Right lobe of liver (tissue), 6 donors: ENCODE measurements around the gene ITPR2. TPM values are rescaled to one million over a fixed set of nuclear protein-coding genes. Genes with fewer than 3 reads are reported as not detected.

ENCODE experiments used
- ATAC-seq, 4 donors: fragments of 200-7000 bp; cut with Tn5 transposase; one replicate each; pipeline ENCODE4 v1.9.1; 2020; ENCODE audit warnings: mild to moderate bottlenecking in 4 of 4, moderate library complexity in 4 of 4
- DNase-seq, 3 donors: peaks; one replicate each; pipeline ENCODE4 v3.0.0-alpha.2; 2020
- H3K27ac ChIP-seq, 3 donors: fragments of 200-600 bp; one replicate each; pipeline ENCODE4 v1.8.0; 2022
- H3K27me3 ChIP-seq, 2 donors: fragments of 200-600 bp; one replicate each; pipeline ENCODE4 v1.8.0; 2022
- H3K36me3 ChIP-seq, 4 donors: fragments of 200-600 bp; sonication (generic) in 1 of 4; one replicate each; pipeline versions ENCODE4 v1.5.1 to v1.8.0; 2017 to 2022; ENCODE audit warnings: control low read depth in 1 of 4
- H3K4me1 ChIP-seq, 4 donors: fragments of 200-600 bp; sonication (generic) in 1 of 4; one replicate each; pipeline versions ENCODE4 v1.5.1 to v1.8.0; 2017 to 2022; ENCODE audit warnings: control low read depth in 1 of 4
- H3K4me3 ChIP-seq, 3 donors: fragments of 200-600 bp; one replicate each; pipeline ENCODE4 v1.8.0; 2022
- H3K9me3 ChIP-seq, 4 donors: fragments of 200-600 bp; sonication (generic) in 1 of 4; one replicate each; pipeline versions ENCODE4 v1.5.1 to v1.8.0; 2017 to 2022; ENCODE audit warnings: control low read depth in 1 of 4
- POLR2A ChIP-seq: fragments of 450-650 bp; IDR thresholded peaks from one replicate; pipeline ENCODE4 v1.6.1; 2017; ENCODE audit warnings: antibody characterized with exemption, mild to moderate bottlenecking
- WGBS: methylation state at CpG from one replicate; pipeline ENCODE4 v1.1.6; 2018; ENCODE audit warnings: low coverage, low lambda C conversion rate; ENCODE audit not compliant: insufficient coverage; ENCODE audit errors: missing lambda C conversion rate; 5-methylcytosine and 5-hydroxymethylcytosine counted together
- intact Hi-C, 2 donors: fragments of 100-400 bp; cut with DNase I; formaldehyde crosslinking; loops; one replicate each; pipeline versions ENCODE4 v1.11.2 to v1.14.1; 2022
- total RNA-seq, 6 experiments: library from RNA; depleted of rRNA in 2 of 6; stranded (reverse); fragments of >200 nt in 2 of 6; fragmentation: NEBNext Ultra II Directional in 3 of 6; extraction: Animal tissue kit (Norgen Biotek cat#: 25700) in 3 of 6; gene quantifications; one replicate each; pipeline versions ENCODE4 v1.1.0 to v1.2.4, GENCODE V29; 2016 to 2023
- TF ChIP-seq, protein P1 (sequence below), 4 donors: fragments of 200-600 bp in 3 of 4; fragments of 450-650 bp in 1 of 4; IDR thresholded peaks; one replicate each; pipeline versions ENCODE4 v1.5.1 to v1.8.0; 2016 to 2022; ENCODE audit warnings: antibody characterized with exemption in 4 of 4, mild to moderate bottlenecking in 2 of 4
- donor health status: DM: no; HTN: yes; CAD: no.
- donor health status: DM: no; HTN: no; CAD: no.
- donor health status: DM: no; HTN: no; CAD: no.
- donor health status: DM: no; HTN: yes; CAD: no.
- donor health status: DM: no; HTN: yes; CAD: no.

The ITPR2 gene
- total RNA-seq, 6 experiments from 2014 or later = 39.3 to 114 (median 57.2) TPM

- DNase-seq = no peak
- no peaks in the 10 kb centered on the region for H3K27me3 ChIP-seq
- WGBS = 41% methylated on average over 3 of the region's 3 CpGs
- TF ChIP-seq, protein P1, sequence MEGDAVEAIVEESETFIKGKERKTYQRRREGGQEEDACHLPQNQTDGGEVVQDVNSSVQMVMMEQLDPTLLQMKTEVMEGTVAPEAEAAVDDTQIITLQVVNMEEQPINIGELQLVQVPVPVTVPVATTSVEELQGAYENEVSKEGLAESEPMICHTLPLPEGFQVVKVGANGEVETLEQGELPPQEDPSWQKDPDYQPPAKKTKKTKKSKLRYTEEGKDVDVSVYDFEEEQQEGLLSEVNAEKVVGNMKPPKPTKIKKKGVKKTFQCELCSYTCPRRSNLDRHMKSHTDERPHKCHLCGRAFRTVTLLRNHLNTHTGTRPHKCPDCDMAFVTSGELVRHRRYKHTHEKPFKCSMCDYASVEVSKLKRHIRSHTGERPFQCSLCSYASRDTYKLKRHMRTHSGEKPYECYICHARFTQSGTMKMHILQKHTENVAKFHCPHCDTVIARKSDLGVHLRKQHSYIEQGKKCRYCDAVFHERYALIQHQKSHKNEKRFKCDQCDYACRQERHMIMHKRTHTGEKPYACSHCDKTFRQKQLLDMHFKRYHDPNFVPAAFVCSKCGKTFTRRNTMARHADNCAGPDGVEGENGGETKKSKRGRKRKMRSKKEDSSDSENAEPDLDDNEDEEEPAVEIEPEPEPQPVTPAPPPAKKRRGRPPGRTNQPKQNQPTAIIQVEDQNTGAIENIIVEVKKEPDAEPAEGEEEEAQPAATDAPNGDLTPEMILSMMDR (IDR thresholded peaks at IDR 0.05) = no peak
- TF ChIP-seq POLR2A = no peak
- no peak overlapping the region for H3K27ac ChIP-seq
- no peaks in the 10 kb centered on the region for H3K36me3 ChIP-seq
- peak; percentile 67 to 76 (median 71) for ATAC-seq
- H3K4me1 ChIP-seq = no peaks in the 10 kb centered on the region
- H3K4me3 ChIP-seq = no peak overlapping the region
- intact Hi-C loops = no loop called here
- no peaks in the 10 kb centered on the region for H3K9me3 ChIP-seq
These were observed 486.3 kb downstream of the ITPR2 start for GRCh38 chr12:26346736-26347135.

DNA sequence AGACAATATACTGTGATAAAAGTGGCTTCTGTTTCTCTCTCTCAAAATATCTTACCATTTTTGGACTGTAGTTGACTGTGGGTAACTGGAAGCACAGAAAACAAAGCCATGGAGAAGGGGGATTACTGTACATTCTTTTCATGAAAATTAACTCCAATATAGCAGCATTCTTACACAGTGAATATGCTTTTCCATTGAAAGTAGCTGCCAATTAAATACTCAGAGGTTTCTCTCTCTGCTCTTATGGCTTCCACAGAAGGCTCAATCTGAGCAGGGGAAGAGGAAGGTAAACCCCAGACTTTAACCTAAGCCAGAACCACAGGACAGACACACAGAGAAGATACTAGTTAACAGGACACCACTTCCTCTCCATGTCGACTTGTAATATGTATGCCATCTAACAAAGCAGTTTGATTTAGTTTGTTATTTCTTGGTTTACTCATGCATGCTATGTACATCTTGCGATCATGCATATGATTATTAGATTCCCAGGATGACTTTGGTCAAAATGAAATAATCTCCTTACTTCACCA is 487.5 kb downstream of the ITPR2 start:
- TF ChIP-seq, protein P1 (IDR thresholded peaks at IDR 0.05) = no peak
- no peak for TF ChIP-seq POLR2A
- H3K9me3 ChIP-seq = no peaks in the 10 kb centered on the region
- DNase-seq (no peak), ATAC-seq (no peak)
- intact Hi-C loops = no loop called here
- H3K36me3 ChIP-seq = peaks cover 0 to 3% (median under 1%) of the 10 kb centered on the region in 4 donors
- WGBS = 79% methylated on average over 2 of the region's 2 CpGs
- no peak overlapping the region for H3K4me3 ChIP-seq
- H3K27me3 ChIP-seq = no peaks in the 10 kb centered on the region
- H3K27ac ChIP-seq = no peak overlapping the region
- H3K4me1 ChIP-seq = no peaks in the 10 kb centered on the region

- DNase-seq (no peak), ATAC-seq (no peak)
- peaks cover 0 to 25% (median 7%) of the 10 kb centered on the region in 4 donors for H3K36me3 ChIP-seq
- TF ChIP-seq, protein P1 (IDR thresholded peaks at IDR 0.05) = no peak
- TF ChIP-seq POLR2A = no peak
- no peaks in the 10 kb centered on the region for H3K27me3 ChIP-seq
- no peak overlapping the region for H3K27ac ChIP-seq
- intact Hi-C loops = no loop called here
- no peak overlapping the region for H3K4me3 ChIP-seq
- H3K9me3 ChIP-seq = no peaks in the 10 kb centered on the region
- H3K4me1 ChIP-seq = no peaks in the 10 kb centered on the region
These were observed 491.5 kb downstream of the ITPR2 start for GRCh38 chr12:26341491-26341890.

- DNase-seq (no peak), ATAC-seq (peak; percentile 64 to 88 (median 77))
- no peak overlapping the region for H3K27ac ChIP-seq
These were observed 492.3 kb downstream of the ITPR2 start for GRCh38 chr12:26340649-26341048.

More at GRCh38 chr12:26340649-26341048, 492.3 kb downstream of the ITPR2 start:
- no peaks in the 10 kb centered on the region for H3K9me3 ChIP-seq
- no peak overlapping the region for H3K4me3 ChIP-seq
- intact Hi-C loops = no loop called here
- no peak for TF ChIP-seq POLR2A
- TF ChIP-seq, protein P1 (IDR thresholded peaks at IDR 0.05) = no peak
- H3K27me3 ChIP-seq = no peaks in the 10 kb centered on the region
- 40% methylated on average over 1 of the region's 1 CpG for WGBS
- H3K36me3 ChIP-seq = peaks cover 0 to 30% (median 7%) of the 10 kb centered on the region in 4 donors
- H3K4me1 ChIP-seq = no peaks in the 10 kb centered on the region
